Sigmoid colon (tissue), 4 donors: ENCODE results near the gene SCAP.

Experiments
- CTCF ChIP-seq, 4 experiments: fragments of 450-650 bp in 3 of 4; fragments of 200-600 bp in 1 of 4; IDR thresholded peaks; one replicate each; pipeline ENCODE4 v1.5.1; 2016 to 2019; ENCODE audit warnings: antibody characterized with exemption in 4 of 4, mild to moderate bottlenecking in 3 of 4, moderate library complexity in 2 of 4
- POLR2A ChIP-seq, 2 donors: fragments of 450-650 bp; IDR thresholded peaks; one replicate each; pipeline ENCODE4 v1.6.1; 2016; ENCODE audit warnings: antibody characterized with exemption in 2 of 2, mild to moderate bottlenecking in 2 of 2, moderate library complexity in 2 of 2
- POLR2AphosphoS5 ChIP-seq, 4 donors: sonication (generic); formaldehyde crosslinking; IDR thresholded peaks; one replicate each; pipeline ENCODE4 v1.6.1; 2017; ENCODE audit warnings: antibody characterized with exemption in 4 of 4

- TF ChIP-seq CTCF (IDR thresholded peaks at IDR 0.05) (no peak), POLR2AphosphoS5 (IDR thresholded peaks at IDR 0.05) (no peak), POLR2A (IDR thresholded peaks at IDR 0.05) (no peak)
These were observed 981 bp upstream of the SCAP start for GRCh38 chr3:47476644-47477199.
